ENCODE data around the gene ING1.

ING1 gene

GRCh38 chr13:110757296-110757695, 43.8 kb downstream of the ING1 start:
- TF ChIP-seq CTCF (conservative IDR thresholded peaks at IDR 0.05), result no peak
- H3K27ac ChIP-seq, result no peak overlapping the region

GRCh38 chr13:110758195-110758805, 44.8 kb downstream of the ING1 start:
- TF ChIP-seq CTCF (conservative IDR thresholded peaks at IDR 0.05), result no peak

GRCh38 chr13:110759710-110760109, 46.2 kb downstream of the ING1 start:
- H3K27ac ChIP-seq, result no peak overlapping the region
- TF ChIP-seq CTCF (conservative IDR thresholded peaks at IDR 0.05), result no peak

More at GRCh38 chr13:110758195-110758805, 44.8 kb downstream of the ING1 start:
- no peak overlapping the region for H3K27ac ChIP-seq

- no peak for TF ChIP-seq CTCF (conservative IDR thresholded peaks at IDR 0.05)
- H3K27ac ChIP-seq, result no peak overlapping the region
These were observed 47.1 kb downstream of the ING1 start for GRCh38 chr13:110760611-110761010.

- no peak overlapping the region for H3K27ac ChIP-seq
- TF ChIP-seq CTCF (conservative IDR thresholded peaks at IDR 0.05), result no peak
These were observed 53.4 kb downstream of the ING1 start for GRCh38 chr13:110766671-110767430.

- no peak for TF ChIP-seq CTCF (conservative IDR thresholded peaks at IDR 0.05)
- H3K27ac ChIP-seq, result no peak overlapping the region
These were observed 54.0 kb downstream of the ING1 start for GRCh38 chr13:110767476-110767875.

- no peak overlapping the region for H3K27ac ChIP-seq
- no peak for TF ChIP-seq CTCF (conservative IDR thresholded peaks at IDR 0.05)
These were observed 55.6 kb downstream of the ING1 start for GRCh38 chr13:110769097-110769496.

Measured in VCaP (cell line).